Mucosa of gallbladder (tissue), 1 donor: ENCODE measurements around the gene MYLIP. TPM values are rescaled to one million over a fixed set of nuclear protein-coding genes. Genes with fewer than 3 reads are reported as not detected.
"Not testable (repeated sequence)": the region's sequence is repeated elsewhere in the genome, so short reads cannot be mapped to it uniquely, and the experiment has no call there.

Experiments used
- DNase-seq: peaks from one replicate; pipeline ENCODE4 v3.0.0-alpha.2; 2020; ENCODE audit warnings: low spot score
- total RNA-seq: library from RNA; stranded (reverse); gene quantifications from one replicate; pipeline ENCODE4 v1.2.1, GENCODE V29; 2021
- donor health status: DM: no; HTN: no; CAD: no.

MYLIP gene
- total RNA-seq, 1 donor from 2014 or later = 53.2 TPM

- DNase-seq = no peak
These were observed 42.5 kb downstream of the MYLIP start for GRCh38 chr6:16171400-16171799.

- no peak for DNase-seq
These were observed 44.5 kb downstream of the MYLIP start for GRCh38 chr6:16173167-16173940.

GRCh38 chr6:16174416-16175078, 45.7 kb downstream of the MYLIP start:
- no peak for DNase-seq

GRCh38 chr6:16176600-16176999, 47.7 kb downstream of the MYLIP start:
- DNase-seq = not testable (repeated sequence)

- DNase-seq = no peak
These were observed 49.0 kb downstream of the MYLIP start for GRCh38 chr6:16177881-16178280.

- no peak for DNase-seq
These were observed 49.5 kb downstream of the MYLIP start for GRCh38 chr6:16178351-16178750.

GRCh38 chr6:16179063-16179462, 50.2 kb downstream of the MYLIP start:
- DNase-seq = no peak

- DNase-seq = no peak
These were observed 51.1 kb downstream of the MYLIP start for GRCh38 chr6:16179970-16180431.

GRCh38 chr6:16180696-16181438, 52.0 kb downstream of the MYLIP start:
- no peak for DNase-seq

GRCh38 chr6:16181439-16182297, 52.8 kb downstream of the MYLIP start:
- no peak for DNase-seq

GRCh38 chr6:16183187-16183664, 54.3 kb downstream of the MYLIP start:
- no peak for DNase-seq

GRCh38 chr6:16184129-16184528, 55.2 kb downstream of the MYLIP start:
- peak; percentile 58 for DNase-seq

- DNase-seq = no peak
These were observed 55.7 kb downstream of the MYLIP start for GRCh38 chr6:16184551-16184950.

- DNase-seq = no peak
These were observed 58.3 kb downstream of the MYLIP start for GRCh38 chr6:16187176-16187575.

GRCh38 chr6:16190214-16190613, 61.3 kb downstream of the MYLIP start:
- DNase-seq = no peak

- no peak for DNase-seq
These were observed 67.5 kb downstream of the MYLIP start for GRCh38 chr6:16196260-16196983.

GRCh38 chr6:16196984-16197546, 68.2 kb downstream of the MYLIP start:
- DNase-seq = no peak
